ENCODE results near the gene FAM107A.

The FAM107A gene

GRCh38 chr3:58622892-58623291 is 45.7 kb upstream of the FAM107A start:
- H3K27ac ChIP-seq (ENCODE audit: poor library complexity, severe bottlenecking): no peak overlapping the region
- no peak for ATAC-seq (ENCODE audit: low read depth)
- H3K36me3 ChIP-seq (ENCODE audit: low read depth): no peaks in the 10 kb centered on the region
- H3K4me3 ChIP-seq (ENCODE audit: severe bottlenecking): no peak overlapping the region
- H3K27me3 ChIP-seq (ENCODE audit: insufficient read depth, poor library complexity, severe bottlenecking): no peaks in the 10 kb centered on the region
- H3K9me3 ChIP-seq (ENCODE audit: severe bottlenecking): no peaks in the 10 kb centered on the region
- TF ChIP-seq CTCF (IDR thresholded peaks at IDR 0.05; ENCODE audit: poor library complexity, severe bottlenecking): no peak
- no peak for DNase-seq (ENCODE audit: low spot score)
- H3K4me1 ChIP-seq (ENCODE audit: insufficient read depth, poor library complexity, severe bottlenecking): no peaks in the 10 kb centered on the region

GRCh38 chr3:58622436-58622835 is 45.2 kb upstream of the FAM107A start:
- TF ChIP-seq CTCF (IDR thresholded peaks at IDR 0.05; ENCODE audit: poor library complexity, severe bottlenecking): no peak
- no peaks in the 10 kb centered on the region for H3K4me1 ChIP-seq (ENCODE audit: insufficient read depth, poor library complexity, severe bottlenecking)
- H3K4me3 ChIP-seq (ENCODE audit: severe bottlenecking): no peak overlapping the region
- ATAC-seq (ENCODE audit: low read depth) (no peak), DNase-seq (ENCODE audit: low spot score) (no peak)
- H3K27ac ChIP-seq (ENCODE audit: poor library complexity, severe bottlenecking): no peak overlapping the region
- H3K9me3 ChIP-seq (ENCODE audit: severe bottlenecking): no peaks in the 10 kb centered on the region
- no peaks in the 10 kb centered on the region for H3K27me3 ChIP-seq (ENCODE audit: insufficient read depth, poor library complexity, severe bottlenecking)
- H3K36me3 ChIP-seq (ENCODE audit: low read depth): no peaks in the 10 kb centered on the region

GRCh38 chr3:58621086-58621830 is 44.1 kb upstream of the FAM107A start:
- no peak for TF ChIP-seq CTCF (IDR thresholded peaks at IDR 0.05; ENCODE audit: poor library complexity, severe bottlenecking)
- H3K4me1 ChIP-seq (ENCODE audit: insufficient read depth, poor library complexity, severe bottlenecking): no peaks in the 10 kb centered on the region
- H3K36me3 ChIP-seq (ENCODE audit: low read depth): no peaks in the 10 kb centered on the region
- no peak overlapping the region for H3K27ac ChIP-seq (ENCODE audit: poor library complexity, severe bottlenecking)
- H3K27me3 ChIP-seq (ENCODE audit: insufficient read depth, poor library complexity, severe bottlenecking): no peaks in the 10 kb centered on the region
- DNase-seq (ENCODE audit: low spot score) (no peak), ATAC-seq (ENCODE audit: low read depth) (no peak)
- no peaks in the 10 kb centered on the region for H3K9me3 ChIP-seq (ENCODE audit: severe bottlenecking)
- H3K4me3 ChIP-seq (ENCODE audit: severe bottlenecking): no peak overlapping the region

GRCh38 chr3:58620421-58620820 is 43.2 kb upstream of the FAM107A start:
- no peaks in the 10 kb centered on the region for H3K9me3 ChIP-seq (ENCODE audit: severe bottlenecking)
- no peak for DNase-seq (ENCODE audit: low spot score)
- H3K36me3 ChIP-seq (ENCODE audit: low read depth): no peaks in the 10 kb centered on the region
- H3K4me3 ChIP-seq (ENCODE audit: severe bottlenecking): no peak overlapping the region
- H3K27me3 ChIP-seq (ENCODE audit: insufficient read depth, poor library complexity, severe bottlenecking): no peaks in the 10 kb centered on the region
- TF ChIP-seq CTCF (IDR thresholded peaks at IDR 0.05; ENCODE audit: poor library complexity, severe bottlenecking): no peak
- no peak overlapping the region for H3K27ac ChIP-seq (ENCODE audit: poor library complexity, severe bottlenecking)
- no peaks in the 10 kb centered on the region for H3K4me1 ChIP-seq (ENCODE audit: insufficient read depth, poor library complexity, severe bottlenecking)
- ATAC-seq (ENCODE audit: low read depth): no peak

- Histone ChIP-seq H3K27ac (ENCODE audit: poor library complexity, severe bottlenecking) (no peak overlapping the region), H3K4me3 (ENCODE audit: severe bottlenecking) (no peak overlapping the region), H3K36me3 (ENCODE audit: low read depth) (no peaks in the 10 kb centered on the region), H3K9me3 (ENCODE audit: severe bottlenecking) (no peaks in the 10 kb centered on the region), H3K4me1 (ENCODE audit: insufficient read depth, poor library complexity, severe bottlenecking) (no peaks in the 10 kb centered on the region), H3K27me3 (ENCODE audit: insufficient read depth, poor library complexity, severe bottlenecking) (no peaks in the 10 kb centered on the region)
- ATAC-seq (ENCODE audit: low read depth) (no peak), DNase-seq (ENCODE audit: low spot score) (no peak)
- TF ChIP-seq CTCF (IDR thresholded peaks at IDR 0.05; ENCODE audit: poor library complexity, severe bottlenecking): no peak
Measured at GRCh38 chr3:58617338-58617761, 40.2 kb upstream of the FAM107A start.
